K562 (cell line): ENCODE measurements around the gene PIGL. TPM values are rescaled to one million over a fixed set of nuclear protein-coding genes. Genes with fewer than 3 reads are reported as not detected.

Experiments used
- ADNP ChIP-seq: fragments of 200-800 bp; sonication (Bioruptor generic); IDR thresholded peaks from 2 replicates; pipeline ENCODE4 v1.6.1; 2016; ENCODE audit warnings: missing genetic modification characterization, missing compliant biosample characterization
- AFF1 ChIP-seq, 2 experiments: fragments of 450-650 bp; IDR thresholded peaks; 2 replicates each; pipeline ENCODE4 v1.6.1; 2018; ENCODE audit warnings: mild to moderate bottlenecking in 2 of 2, low read depth in 1 of 2; ENCODE audit not compliant: partially characterized antibody in 2 of 2
- ASH1L ChIP-seq: fragments of 450-650 bp; IDR thresholded peaks from 2 replicates; pipeline ENCODE4 v1.6.1; 2018; ENCODE audit warnings: borderline replicate concordance, mild to moderate bottlenecking, low read depth; ENCODE audit not compliant: partially characterized antibody
- BMI1 ChIP-seq: fragments of 150-350 bp; IDR thresholded peaks from 2 replicates; pipeline ENCODE4 v1.6.1; 2014; ENCODE audit warnings: low read length
- DACH1 ChIP-seq: fragments of 450-650 bp; IDR thresholded peaks from 2 replicates; pipeline ENCODE4 v1.6.1; 2018; ENCODE audit not compliant: partially characterized antibody
- DEAF1 ChIP-seq: fragments of 450-650 bp; formaldehyde crosslinking; IDR thresholded peaks from 2 replicates; pipeline ENCODE4 v1.4.0; 2020; ENCODE audit warnings: mild to moderate bottlenecking, moderate library complexity
- HDAC3 ChIP-seq: fragments of 450-650 bp; IDR thresholded peaks from 2 replicates; pipeline ENCODE4 v1.6.1; 2018; ENCODE audit warnings: borderline replicate concordance, mild to moderate bottlenecking, moderate library complexity; ENCODE audit not compliant: partially characterized antibody
- HEY1 ChIP-seq: fragments of 250-450 bp; sonication (Bioruptor Pico); IDR thresholded peaks from 2 replicates; pipeline ENCODE4 v1.5.0; 2020; ENCODE audit warnings: mild to moderate bottlenecking, moderate library complexity, borderline replicate concordance
- HSF4 ChIP-seq: fragments of 250-450 bp; sonication (Bioruptor Pico); IDR thresholded peaks from 2 replicates; pipeline ENCODE4 v2.1.2; 2022; ENCODE audit warnings: mild to moderate bottlenecking, moderate library complexity, borderline replicate concordance
- IRF9 ChIP-seq: fragments of 450-650 bp; IDR thresholded peaks from 2 replicates; pipeline ENCODE4 v1.6.1; 2016; ENCODE audit warnings: missing biosample characterization, missing genetic modification characterization
- MYBL2 ChIP-seq, 2 experiments: fragments of 450-650 bp in 1 of 2; sonication (generic) in 1 of 2; formaldehyde crosslinking in 1 of 2; IDR thresholded peaks; 2 replicates each; pipeline versions ENCODE4 v1.6.1 to v1.8.1; 2017 to 2022; ENCODE audit warnings: borderline replicate concordance in 1 of 2, inconsistent platforms in 1 of 2, low read depth in 1 of 2, mild to moderate bottlenecking in 1 of 2, missing genetic modification reagents in 1 of 2, moderate library complexity in 1 of 2
- NR2C1 ChIP-seq, 2 experiments: fragments of 450-650 bp; IDR thresholded peaks; 2 replicates each; pipeline ENCODE4 v1.6.1; 2017; ENCODE audit warnings: mild to moderate bottlenecking in 2 of 2, antibody characterized with exemption in 1 of 2, inconsistent platforms in 1 of 2, missing compliant biosample characterization in 1 of 2, missing genetic modification characterization in 1 of 2
- PREB ChIP-seq: sonication (generic); formaldehyde crosslinking; IDR thresholded peaks from 2 replicates; pipeline ENCODE4 v1.8.1; 2023; ENCODE audit warnings: mild to moderate bottlenecking, missing genetic modification reagents
- TCF7L2 ChIP-seq: fragments of 150-350 bp; IDR thresholded peaks from 2 replicates; pipeline ENCODE4 v1.6.1; 2016; ENCODE audit warnings: low read depth, mild to moderate bottlenecking, low read length, moderate library complexity
- YBX1 ChIP-seq: fragments of 450-650 bp; IDR thresholded peaks from 2 replicates; pipeline ENCODE4 v1.7.1; 2016; ENCODE audit warnings: mild to moderate bottlenecking
- ZBTB17 ChIP-seq: fragments of 450-650 bp; formaldehyde crosslinking; IDR thresholded peaks from 2 replicates; pipeline ENCODE4 v1.4.0; 2020; ENCODE audit warnings: mild to moderate bottlenecking
- ZFP30 ChIP-seq: fragments of 250-450 bp; sonication (Bioruptor Pico); IDR thresholded peaks from 2 replicates; pipeline ENCODE4 v1.8.0; 2022; ENCODE audit warnings: moderate library complexity, mild to moderate bottlenecking, inconsistent platforms, borderline replicate concordance
- ZNF121 ChIP-seq: sonication (generic); formaldehyde crosslinking; conservative IDR thresholded peaks from 2 replicates; pipeline ENCODE4 v1.8.0; 2022; ENCODE audit warnings: missing genetic modification reagents
- polyA plus RNA-seq, 8 experiments: library from polyadenylated mRNA; depleted of rRNA in 4 of 8; stranded (reverse) in 5 of 8; unstranded in 3 of 8; fragments of >200 nt; fragmentation: Nextera tagmentation in 2 of 8; fragmentation: Illumina TruSeq in 1 of 8; extraction: Ambion mirVana in 2 of 8; extraction: Trizol in 1 of 8; gene quantifications; 2 replicates each; pipeline versions ENCODE4 v1.2.1 to v1.2.3, GENCODE V29; 2011 to 2014; ENCODE audit warnings: inconsistent platforms in 1 of 8, missing spikeins in 1 of 8
- total RNA-seq, 7 experiments: library from RNA; depleted of rRNA in 6 of 7; stranded (reverse); fragments of >200 nt in 6 of 7; fragmentation: Illumina TruSeq in 2 of 7; extraction: Trizol in 2 of 7; gene quantifications; 2 replicates each; pipeline versions ENCODE4 v1.2.1 to v1.2.3, GENCODE V29; 2011 to 2021; ENCODE audit warnings: low replicate concordance in 1 of 7

The PIGL gene
- total and polyA plus RNA-seq, 9 of the 15 experiments (the other 6 are each of a cell fraction or from before 2014, with no cell fraction given): 19.9 to 55.3 (median 29.6) TPM

GRCh38 chr17:16286009-16286946 is 69.3 kb downstream of the PIGL start (continued):
- TF ChIP-seq TCF7L2 (no peak), ADNP (tag) (no peak), ZFP30 (no peak), HSF4 (CRISPR knock-in tag) (no peak), BMI1 (no peak), NR2C1 (IDR thresholded peaks at IDR 0.05) (peak; percentile 85), NR2C1 (tag; IDR thresholded peaks at IDR 0.05) (peak; percentile 86), IRF9 (tag) (no peak; the same call in 1 of the 2 replicates), ZNF121 (no peak), ZBTB17 (CRISPR knock-in tag) (0 out of 2 replicates have a peak, but pooled peaks have one; percentile 12), DEAF1 (CRISPR knock-in tag) (no peak), PREB (CRISPR knock-in tag) (no peak), MYBL2 (IDR thresholded peaks at IDR 0.05; ENCODE audit: low read depth) (no peak), MYBL2 (CRISPR knock-in tag; IDR thresholded peaks at IDR 0.05; ENCODE audit: borderline replicate concordance) (no peak), HEY1 (CRISPR knock-in tag) (no peak), AFF1 (IDR thresholded peaks at IDR 0.05; ENCODE audit: low read depth in 1 of 2, partially characterized antibody in 2 of 2) (no peak), HDAC3 (peak; percentile 63), ASH1L (no peak), DACH1 (peak; percentile 21), YBX1 (no peak)
